GM23338 (cell line): ENCODE results near the gene PPP2R5A. TPM values are rescaled to one million over a fixed set of nuclear protein-coding genes. Genes with fewer than 3 reads are reported as not detected.

ENCODE experiments used
- ATAC-seq: fragments of 200-7000 bp; cut with Tn5 transposase; 3 replicates; pipeline ENCODE4 v1.9.1; 2020
- DNase-seq: peaks from one replicate; pipeline ENCODE4 v3.0.0-alpha.2; 2015; ENCODE audit warnings: low spot score
- H2AFZ ChIP-seq: fragments of 200-600 bp; sonication (generic); 2 replicates; pipeline ENCODE4 v1.8.0; 2016; ENCODE audit warnings: antibody characterized with exemption, mild to moderate bottlenecking, moderate library complexity
- H3F3A ChIP-seq: fragments of 200-600 bp; sonication (generic); replicated peaks from 2 replicates; pipeline ENCODE4 v1.8.0; 2017; ENCODE audit warnings: antibody characterized with exemption, mixed run types, low read depth
- H3K27ac ChIP-seq: fragments of 200-600 bp; sonication (generic); 2 replicates; pipeline ENCODE4 v1.6.1; 2016; ENCODE audit warnings: low read depth
- H3K27me3 ChIP-seq: fragments of 200-600 bp; sonication (generic); 2 replicates; pipeline ENCODE4 v1.8.0; 2016; ENCODE audit warnings: mild to moderate bottlenecking, mixed run types, moderate library complexity; ENCODE audit not compliant: insufficient read depth
- H3K36me3 ChIP-seq: fragments of 200-600 bp; sonication (generic); 2 replicates; pipeline ENCODE4 v1.8.0; 2016; ENCODE audit warnings: mild to moderate bottlenecking; ENCODE audit not compliant: insufficient read depth
- H3K4me1 ChIP-seq: fragments of 200-600 bp; sonication (generic); 2 replicates; pipeline ENCODE4 v1.8.0; 2016; ENCODE audit warnings: mild to moderate bottlenecking, moderate library complexity; ENCODE audit not compliant: insufficient read depth
- H3K4me2 ChIP-seq: fragments of 200-600 bp; sonication (generic); 2 replicates; pipeline ENCODE4 v1.7.1; 2017; ENCODE audit warnings: mixed run types
- H3K4me3 ChIP-seq: fragments of 200-600 bp; sonication (generic); 2 replicates; pipeline ENCODE4 v1.6.1; 2016; ENCODE audit warnings: mixed run types
- H3K79me2 ChIP-seq: fragments of 200-600 bp; sonication (generic); replicated peaks from 2 replicates; pipeline ENCODE4 v1.8.0; 2017; ENCODE audit warnings: mild to moderate bottlenecking; ENCODE audit not compliant: insufficient read depth
- H3K9me2 ChIP-seq: fragments of 200-600 bp; sonication (generic); 2 replicates; pipeline ENCODE4 v1.8.0; 2017; ENCODE audit not compliant: insufficient read depth
- H4K20me1 ChIP-seq: fragments of 200-600 bp; sonication (generic); replicated peaks from 2 replicates; pipeline ENCODE4 v1.8.0; 2017; ENCODE audit warnings: mild to moderate bottlenecking; ENCODE audit not compliant: insufficient read depth
- H3K27ac Mint-ChIP-seq: 2 replicates; pipeline ENCODE4 v1.8.0; 2020; ENCODE audit warnings: inconsistent platforms, mild to moderate bottlenecking, moderate library complexity, mixed read lengths
- H3K27me3 Mint-ChIP-seq: 3 replicates; pipeline ENCODE4 v1.8.0; 2022; ENCODE audit warnings: low read depth, mild to moderate bottlenecking, moderate library complexity, mixed read lengths, inconsistent platforms; ENCODE audit not compliant: insufficient read depth, poor library complexity
- H3K36me3 Mint-ChIP-seq: 3 replicates; pipeline ENCODE4 v1.8.0; 2021; ENCODE audit warnings: low read depth, mild to moderate bottlenecking, inconsistent platforms, moderate library complexity, mixed read lengths
- H3K4me1 Mint-ChIP-seq: 3 replicates; pipeline ENCODE4 v1.8.0; 2020; ENCODE audit warnings: mild to moderate bottlenecking, inconsistent platforms, mixed read lengths
- H3K4me3 Mint-ChIP-seq: 3 replicates; pipeline ENCODE4 v1.8.0; 2021; ENCODE audit warnings: moderate library complexity, mild to moderate bottlenecking, inconsistent platforms, mixed read lengths
- H3K9me3 Mint-ChIP-seq: 3 replicates; pipeline ENCODE4 v1.8.0; 2020; ENCODE audit warnings: moderate library complexity, mild to moderate bottlenecking, inconsistent platforms, mixed read lengths
- EZH2phosphoT487 ChIP-seq: fragments of 200-600 bp; sonication (generic); IDR thresholded peaks from one replicate; pipeline ENCODE4 v1.8.1; 2018; ENCODE audit warnings: antibody characterized with exemption; ENCODE audit not compliant: unreplicated experiment
- JUNB ChIP-seq: IDR thresholded peaks from one replicate; pipeline ENCODE4 v1.6.1; 2016; ENCODE audit warnings: antibody characterized with exemption; ENCODE audit not compliant: unreplicated experiment
- POLR2AphosphoS5 ChIP-seq: IDR thresholded peaks from 2 replicates; pipeline ENCODE4 v1.6.1; 2016; ENCODE audit warnings: antibody characterized with exemption, low read depth
- ZNF114 ChIP-seq: fragments of 250-450 bp; sonication (Bioruptor Pico); IDR thresholded peaks from 2 replicates; pipeline ENCODE4 v1.5.0; 2020; ENCODE audit warnings: mild to moderate bottlenecking, moderate library complexity
- polyA plus RNA-seq: library from polyadenylated mRNA; unstranded; fragments of >200 nt; fragmentation: Nextera tagmentation; extraction: Ambion mirVana; gene quantifications from 2 replicates; pipeline ENCODE4 v1.2.1, GENCODE V29; 2016
- total RNA-seq: library from RNA; depleted of rRNA; stranded (reverse); fragments of >200 nt; shearing (Covaris generic); gene quantifications from 2 replicates; pipeline ENCODE4 v1.2.3, GENCODE V29; 2014
- TF ChIP-seq, protein P1 (sequence below): fragments of 250-450 bp; sonication (Bioruptor Pico); IDR thresholded peaks from 2 replicates; pipeline ENCODE4 v1.5.0; 2020; ENCODE audit warnings: mild to moderate bottlenecking, moderate library complexity
- TF ChIP-seq, protein P2 (sequence below): IDR thresholded peaks from 2 replicates; pipeline ENCODE4 v1.6.1; 2016; ENCODE audit warnings: antibody characterized with exemption

The PPP2R5A gene
- total and polyA plus RNA-seq, 2 experiments from 2014 or later, result 16.2 to 43.5 TPM

DNA sequence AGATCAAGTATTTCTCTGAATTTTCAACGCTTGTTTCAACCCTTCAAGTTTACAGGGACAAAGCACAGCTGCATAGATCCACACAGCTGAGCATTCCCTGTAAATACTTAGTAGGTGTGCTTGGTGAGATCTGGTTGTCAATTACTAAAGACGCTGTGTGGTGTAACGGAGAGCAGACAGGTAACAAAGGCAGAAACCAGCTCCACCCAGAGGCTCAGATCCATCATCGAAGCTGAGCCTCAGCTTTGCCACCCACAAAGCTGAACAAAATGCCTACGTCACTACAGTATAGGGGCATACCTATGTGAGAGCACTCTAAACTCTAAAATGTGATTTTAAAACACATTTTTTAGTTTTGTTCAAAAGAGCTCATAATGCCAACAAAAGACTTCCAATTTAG is 90.8 kb downstream of the PPP2R5A start:
- H3K27ac Mint-ChIP-seq, result no peak overlapping the region
- peaks cover 75% of the 10 kb centered on the region for H3K36me3 Mint-ChIP-seq
- no peaks in the 10 kb centered on the region for H3K27me3 Mint-ChIP-seq
- no peak overlapping the region for H2AFZ ChIP-seq
- H3K4me3 Mint-ChIP-seq, result no peak overlapping the region
- H3K4me2 ChIP-seq, result no peak overlapping the region
- no peak overlapping the region for H3K4me3 ChIP-seq
- H3K27me3 ChIP-seq, result no peaks in the 10 kb centered on the region
- 0 out of 2 replicates have a peak, but pooled peaks cover 3% of the 10 kb centered on the region for H3F3A ChIP-seq
- DNase-seq, result no peak
- no peaks in the 10 kb centered on the region for H3K4me1 Mint-ChIP-seq
- H3K9me2 ChIP-seq, result no peaks in the 10 kb centered on the region
- no peak; the same call in 2 of the 3 replicates for ATAC-seq
- TF ChIP-seq JUNB (no peak), ZNF114 (CRISPR knock-in tag) (no peak), EZH2phosphoT487 (no peak), POLR2AphosphoS5 (no peak)
- TF ChIP-seq, protein P1, sequence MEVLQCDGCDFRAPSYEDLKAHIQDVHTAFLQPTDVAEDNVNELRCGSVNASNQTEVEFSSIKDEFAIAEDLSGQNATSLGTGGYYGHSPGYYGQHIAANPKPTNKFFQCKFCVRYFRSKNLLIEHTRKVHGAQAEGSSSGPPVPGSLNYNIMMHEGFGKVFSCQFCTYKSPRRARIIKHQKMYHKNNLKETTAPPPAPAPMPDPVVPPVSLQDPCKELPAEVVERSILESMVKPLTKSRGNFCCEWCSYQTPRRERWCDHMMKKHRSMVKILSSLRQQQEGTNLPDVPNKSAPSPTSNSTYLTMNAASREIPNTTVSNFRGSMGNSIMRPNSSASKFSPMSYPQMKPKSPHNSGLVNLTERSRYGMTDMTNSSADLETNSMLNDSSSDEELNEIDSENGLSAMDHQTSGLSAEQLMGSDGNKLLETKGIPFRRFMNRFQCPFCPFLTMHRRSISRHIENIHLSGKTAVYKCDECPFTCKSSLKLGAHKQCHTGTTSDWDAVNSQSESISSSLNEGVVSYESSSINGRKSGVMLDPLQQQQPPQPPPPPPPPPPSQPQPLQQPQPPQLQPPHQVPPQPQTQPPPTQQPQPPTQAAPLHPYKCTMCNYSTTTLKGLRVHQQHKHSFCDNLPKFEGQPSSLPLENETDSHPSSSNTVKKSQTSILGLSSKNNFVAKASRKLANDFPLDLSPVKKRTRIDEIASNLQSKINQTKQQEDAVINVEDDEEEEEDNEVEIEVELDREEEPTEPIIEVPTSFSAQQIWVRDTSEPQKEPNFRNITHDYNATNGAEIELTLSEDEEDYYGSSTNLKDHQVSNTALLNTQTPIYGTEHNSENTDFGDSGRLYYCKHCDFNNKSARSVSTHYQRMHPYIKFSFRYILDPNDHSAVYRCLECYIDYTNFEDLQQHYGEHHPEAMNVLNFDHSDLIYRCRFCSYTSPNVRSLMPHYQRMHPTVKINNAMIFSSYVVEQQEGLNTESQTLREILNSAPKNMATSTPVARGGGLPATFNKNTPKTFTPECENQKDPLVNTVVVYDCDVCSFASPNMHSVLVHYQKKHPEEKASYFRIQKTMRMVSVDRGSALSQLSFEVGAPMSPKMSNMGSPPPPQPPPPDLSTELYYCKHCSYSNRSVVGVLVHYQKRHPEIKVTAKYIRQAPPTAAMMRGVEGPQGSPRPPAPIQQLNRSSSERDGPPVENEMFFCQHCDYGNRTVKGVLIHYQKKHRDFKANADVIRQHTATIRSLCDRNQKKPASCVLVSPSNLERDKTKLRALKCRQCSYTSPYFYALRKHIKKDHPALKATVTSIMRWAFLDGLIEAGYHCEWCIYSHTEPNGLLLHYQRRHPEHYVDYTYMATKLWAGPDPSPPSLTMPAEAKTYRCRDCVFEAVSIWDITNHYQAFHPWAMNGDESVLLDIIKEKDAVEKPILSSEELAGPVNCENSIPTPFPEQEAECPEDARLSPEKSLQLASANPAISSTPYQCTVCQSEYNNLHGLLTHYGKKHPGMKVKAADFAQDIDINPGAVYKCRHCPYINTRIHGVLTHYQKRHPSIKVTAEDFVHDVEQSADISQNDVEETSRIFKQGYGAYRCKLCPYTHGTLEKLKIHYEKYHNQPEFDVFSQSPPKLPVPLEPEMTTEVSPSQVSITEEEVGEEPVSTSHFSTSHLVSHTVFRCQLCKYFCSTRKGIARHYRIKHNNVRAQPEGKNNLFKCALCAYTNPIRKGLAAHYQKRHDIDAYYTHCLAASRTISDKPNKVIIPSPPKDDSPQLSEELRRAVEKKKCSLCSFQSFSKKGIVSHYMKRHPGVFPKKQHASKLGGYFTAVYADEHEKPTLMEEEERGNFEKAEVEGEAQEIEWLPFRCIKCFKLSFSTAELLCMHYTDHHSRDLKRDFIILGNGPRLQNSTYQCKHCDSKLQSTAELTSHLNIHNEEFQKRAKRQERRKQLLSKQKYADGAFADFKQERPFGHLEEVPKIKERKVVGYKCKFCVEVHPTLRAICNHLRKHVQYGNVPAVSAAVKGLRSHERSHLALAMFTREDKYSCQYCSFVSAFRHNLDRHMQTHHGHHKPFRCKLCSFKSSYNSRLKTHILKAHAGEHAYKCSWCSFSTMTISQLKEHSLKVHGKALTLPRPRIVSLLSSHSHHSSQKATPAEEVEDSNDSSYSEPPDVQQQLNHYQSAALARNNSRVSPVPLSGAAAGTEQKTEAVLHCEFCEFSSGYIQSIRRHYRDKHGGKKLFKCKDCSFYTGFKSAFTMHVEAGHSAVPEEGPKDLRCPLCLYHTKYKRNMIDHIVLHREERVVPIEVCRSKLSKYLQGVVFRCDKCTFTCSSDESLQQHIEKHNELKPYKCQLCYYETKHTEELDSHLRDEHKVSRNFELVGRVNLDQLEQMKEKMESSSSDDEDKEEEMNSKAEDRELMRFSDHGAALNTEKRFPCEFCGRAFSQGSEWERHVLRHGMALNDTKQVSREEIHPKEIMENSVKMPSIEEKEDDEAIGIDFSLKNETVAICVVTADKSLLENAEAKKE (CRISPR knock-in tag), result no peak
- TF ChIP-seq, protein P2, sequence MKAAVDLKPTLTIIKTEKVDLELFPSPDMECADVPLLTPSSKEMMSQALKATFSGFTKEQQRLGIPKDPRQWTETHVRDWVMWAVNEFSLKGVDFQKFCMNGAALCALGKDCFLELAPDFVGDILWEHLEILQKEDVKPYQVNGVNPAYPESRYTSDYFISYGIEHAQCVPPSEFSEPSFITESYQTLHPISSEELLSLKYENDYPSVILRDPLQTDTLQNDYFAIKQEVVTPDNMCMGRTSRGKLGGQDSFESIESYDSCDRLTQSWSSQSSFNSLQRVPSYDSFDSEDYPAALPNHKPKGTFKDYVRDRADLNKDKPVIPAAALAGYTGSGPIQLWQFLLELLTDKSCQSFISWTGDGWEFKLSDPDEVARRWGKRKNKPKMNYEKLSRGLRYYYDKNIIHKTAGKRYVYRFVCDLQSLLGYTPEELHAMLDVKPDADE, result no peak
- H4K20me1 ChIP-seq, result peaks cover 7% of the 10 kb centered on the region
- no peaks in the 10 kb centered on the region for H3K4me1 ChIP-seq
- H3K79me2 ChIP-seq, result no peaks in the 10 kb centered on the region
- H3K27ac ChIP-seq, result no peak overlapping the region
- H3K9me3 Mint-ChIP-seq, result no peaks in the 10 kb centered on the region
- H3K36me3 ChIP-seq, result peaks cover 4% of the 10 kb centered on the region; the same call in 1 of the 2 replicates
